Breast epithelium (tissue), 3 donors: ENCODE measurements around the gene KCTD11.

Source experiments
- CTCF ChIP-seq, 3 donors: fragments of 450-650 bp; IDR thresholded peaks; one replicate each; pipeline ENCODE4 v1.5.1; 2016 to 2017; ENCODE audit warnings: antibody characterized with exemption in 3 of 3, mild to moderate bottlenecking in 3 of 3, moderate library complexity in 3 of 3
- POLR2A ChIP-seq: fragments of 450-650 bp; IDR thresholded peaks from one replicate; pipeline ENCODE4 v1.6.1; 2016; ENCODE audit warnings: antibody characterized with exemption, mild to moderate bottlenecking, moderate library complexity

- TF ChIP-seq POLR2A = no peak
- peak; percentile 81 to 91 (median 90) for TF ChIP-seq CTCF (IDR thresholded peaks at IDR 0.05)
These were observed 4.1 kb downstream of the KCTD11 start for GRCh38 chr17:7356072-7356549.
